Measurements from ENCODE around the gene IGF2BP3.

- no peak for TF ChIP-seq POLR2A (IDR thresholded peaks at IDR 0.05; ENCODE audit: low read depth, low read length)
- no peak for TF ChIP-seq CTCF (IDR thresholded peaks at IDR 0.05 in 2 of 3, conservative IDR thresholded peaks at IDR 0.05 in 1 of 3; ENCODE audit: control insufficient read depth in 2 of 3, extremely low read depth in 1 of 3, insufficient read depth in 1 of 3, low read depth in 3 of 3, low read length in 3 of 3)
- no peak for TF ChIP-seq SKIL (IDR thresholded peaks at IDR 0.05; ENCODE audit: low read depth, poor library complexity, severe bottlenecking)
- no peak for TF ChIP-seq POLR2AphosphoS5 (IDR thresholded peaks at IDR 0.05; ENCODE audit: low read length)
- no peak for TF ChIP-seq EZH2 (IDR thresholded peaks at IDR 0.05; ENCODE audit: borderline replicate concordance, control insufficient read depth, low read depth, low read length)
- TF ChIP-seq DPF2 (IDR thresholded peaks at IDR 0.05) = no peak
- TF ChIP-seq TAF1 (IDR thresholded peaks at IDR 0.05; ENCODE audit: borderline replicate concordance, low read depth, low read length) = no peak
- no peak for TF ChIP-seq PAX8 (IDR thresholded peaks at IDR 0.05)
These were observed 89.3 kb downstream of the IGF2BP3 start for GRCh38 chr7:23380961-23381360.

Measured in GM12878 (cell line).